ENCODE measurements around the gene NFASC. TPM values are rescaled to one million over a fixed set of nuclear protein-coding genes. Genes with fewer than 3 reads are reported as not detected.

NFASC gene
- polyA plus RNA-seq, 3 donors: 17.2 to 22.5 (median 18.6) TPM

- no peak for DNase-seq (ENCODE audit: extremely low read depth in 1 of 11, low read depth in 9 of 11, low spot score in 4 of 11)
Measured at GRCh38 chr1:204917802-204918201, 47.1 kb downstream of the NFASC start.

GRCh38 chr1:204920511-204920910, 49.8 kb downstream of the NFASC start:
- DNase-seq (ENCODE audit: extremely low read depth in 1 of 11, low read depth in 9 of 11, low spot score in 4 of 11): no peak

- DNase-seq (ENCODE audit: extremely low read depth in 1 of 11, low read depth in 9 of 11, low spot score in 4 of 11): no peak
Measured at GRCh38 chr1:204920967-204921366, 50.3 kb downstream of the NFASC start.

DNA sequence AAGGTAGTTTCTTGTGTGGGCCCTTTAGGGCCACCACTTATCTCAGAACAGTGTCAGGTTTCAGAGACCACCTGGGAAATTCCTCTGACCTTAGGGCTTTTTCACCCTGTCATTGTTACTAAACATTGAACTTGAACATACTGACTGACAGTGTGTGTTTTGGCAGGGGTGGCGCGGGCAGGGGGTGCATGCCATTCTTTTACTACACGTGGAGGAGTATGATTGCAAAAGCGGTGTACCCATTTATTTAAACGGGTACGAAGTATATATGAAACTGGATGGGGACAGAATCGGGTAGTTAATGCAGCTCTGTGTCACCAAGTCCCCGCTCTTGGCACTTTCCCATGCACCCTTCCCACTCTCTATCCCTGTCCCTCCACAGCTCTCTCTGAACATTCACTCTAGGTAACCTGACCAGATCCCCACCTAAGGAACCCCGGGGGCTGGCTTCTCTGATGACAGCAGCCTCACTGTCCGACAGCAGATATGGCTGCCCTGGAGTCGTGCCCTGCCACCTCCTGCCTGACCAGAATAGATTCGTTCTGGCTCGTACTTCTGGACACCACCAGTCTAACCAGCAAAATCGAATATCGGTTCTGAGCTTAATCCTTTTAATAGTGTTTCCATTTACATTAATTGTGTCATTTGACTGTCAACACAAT, 51.3 kb downstream of the NFASC start:
- DNase-seq (ENCODE audit: extremely low read depth in 1 of 11, low read depth in 9 of 11, low spot score in 4 of 11): no peak

DNA sequence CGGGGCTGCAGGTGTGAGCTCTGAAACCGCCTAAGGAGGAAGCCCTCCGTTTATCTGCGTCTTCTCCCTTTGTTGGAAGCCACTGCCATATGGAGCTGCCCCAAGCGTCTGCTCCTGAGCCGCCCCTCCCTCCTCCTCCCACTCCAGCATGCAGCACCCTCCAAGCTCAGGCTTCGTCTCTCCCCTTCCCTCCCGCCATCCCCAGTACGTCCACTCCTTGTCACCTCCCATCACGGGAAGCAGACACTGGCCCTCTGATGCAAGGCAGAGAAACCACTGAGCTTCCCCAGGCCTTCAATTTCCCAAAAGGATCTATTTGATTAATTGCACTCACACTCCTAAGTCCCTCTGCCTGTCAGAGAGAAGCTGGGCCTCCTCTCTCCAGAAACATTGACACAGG, 52.5 kb downstream of the NFASC start:
- no peak for DNase-seq (ENCODE audit: extremely low read depth in 1 of 11, low read depth in 9 of 11, low spot score in 4 of 11)

DNA sequence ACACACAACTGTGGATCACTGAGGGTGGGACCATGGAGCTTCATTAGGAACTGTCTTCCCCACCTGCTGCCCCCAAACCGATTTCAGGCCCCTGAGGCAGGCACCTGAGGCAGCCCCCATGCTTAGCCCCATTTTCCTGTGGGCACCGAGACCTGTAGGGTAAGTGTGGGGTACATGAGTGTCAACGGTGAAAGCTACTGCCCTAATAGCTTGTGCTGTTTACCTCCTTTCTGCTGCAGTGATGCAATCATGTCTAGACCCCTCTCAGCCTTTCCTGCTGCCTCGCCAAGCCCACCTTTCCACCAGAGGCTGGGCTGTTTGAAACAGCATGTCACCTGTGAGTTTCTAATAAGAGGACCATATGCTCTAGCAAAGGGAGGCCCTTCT, 53.0 kb downstream of the NFASC start:
- no peak for DNase-seq (ENCODE audit: extremely low read depth in 1 of 11, low read depth in 9 of 11, low spot score in 4 of 11)

DNA sequence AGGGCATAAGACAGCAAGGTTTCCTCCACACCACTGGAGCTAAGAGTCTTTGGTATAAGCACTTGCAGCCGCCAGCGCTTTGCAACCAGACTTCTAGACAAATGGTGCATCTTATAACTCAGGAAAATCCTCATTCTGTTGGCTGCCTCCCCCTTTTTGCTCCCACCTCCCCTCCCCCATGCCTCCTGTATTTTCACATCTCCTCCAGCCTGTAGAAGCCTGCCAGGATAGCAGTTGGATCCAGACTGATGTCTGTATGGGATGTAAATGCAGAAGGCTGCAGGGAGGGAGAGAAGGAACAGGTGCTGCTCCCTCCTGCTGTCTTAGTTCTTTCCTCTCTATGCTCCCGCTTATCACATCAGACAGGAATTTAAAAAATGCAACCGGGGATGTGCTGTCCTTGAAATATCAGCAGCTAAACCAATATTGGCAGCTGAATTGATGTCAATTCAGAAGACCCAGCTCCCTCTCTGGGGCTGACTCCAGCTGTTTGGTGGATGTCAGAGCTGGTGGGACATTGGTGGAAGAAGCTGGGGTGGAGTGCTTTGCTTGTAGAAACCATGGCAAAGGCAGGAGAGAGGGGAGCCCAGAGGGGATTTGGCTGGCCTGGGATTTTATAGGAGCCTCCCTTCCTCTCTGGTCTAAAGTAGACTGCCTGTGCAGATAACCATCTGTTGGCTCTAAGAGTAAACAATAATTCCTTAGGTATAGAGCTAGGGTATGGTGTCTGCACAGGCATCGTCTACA, 53.5 kb downstream of the NFASC start:
- peak in 2 of 11 donors; percentile 13 to 18 for DNase-seq (ENCODE audit: extremely low read depth in 1 of 11, low read depth in 9 of 11, low spot score in 4 of 11)

DNA sequence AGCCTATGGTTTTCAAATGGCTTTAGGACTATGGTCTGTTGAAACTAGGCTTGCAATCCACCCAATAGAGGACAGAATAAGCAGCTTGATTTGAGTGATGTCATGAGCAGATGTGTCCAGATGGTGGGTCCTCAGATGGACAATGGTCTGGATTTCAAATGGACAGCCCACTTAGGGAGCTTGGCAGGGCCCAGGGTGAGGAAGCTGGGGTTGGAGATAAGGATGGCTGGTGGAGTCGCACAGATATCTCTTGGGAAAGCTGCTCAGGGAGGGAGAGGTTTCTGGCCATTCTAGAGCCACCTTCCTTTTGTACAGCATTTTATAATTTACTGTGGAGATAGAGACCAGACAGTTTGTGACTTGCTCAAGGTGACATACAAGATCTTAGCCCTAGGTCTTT, 55.0 kb downstream of the NFASC start:
- DNase-seq (ENCODE audit: extremely low read depth in 1 of 11, low read depth in 9 of 11, low spot score in 4 of 11): no peak

DNA sequence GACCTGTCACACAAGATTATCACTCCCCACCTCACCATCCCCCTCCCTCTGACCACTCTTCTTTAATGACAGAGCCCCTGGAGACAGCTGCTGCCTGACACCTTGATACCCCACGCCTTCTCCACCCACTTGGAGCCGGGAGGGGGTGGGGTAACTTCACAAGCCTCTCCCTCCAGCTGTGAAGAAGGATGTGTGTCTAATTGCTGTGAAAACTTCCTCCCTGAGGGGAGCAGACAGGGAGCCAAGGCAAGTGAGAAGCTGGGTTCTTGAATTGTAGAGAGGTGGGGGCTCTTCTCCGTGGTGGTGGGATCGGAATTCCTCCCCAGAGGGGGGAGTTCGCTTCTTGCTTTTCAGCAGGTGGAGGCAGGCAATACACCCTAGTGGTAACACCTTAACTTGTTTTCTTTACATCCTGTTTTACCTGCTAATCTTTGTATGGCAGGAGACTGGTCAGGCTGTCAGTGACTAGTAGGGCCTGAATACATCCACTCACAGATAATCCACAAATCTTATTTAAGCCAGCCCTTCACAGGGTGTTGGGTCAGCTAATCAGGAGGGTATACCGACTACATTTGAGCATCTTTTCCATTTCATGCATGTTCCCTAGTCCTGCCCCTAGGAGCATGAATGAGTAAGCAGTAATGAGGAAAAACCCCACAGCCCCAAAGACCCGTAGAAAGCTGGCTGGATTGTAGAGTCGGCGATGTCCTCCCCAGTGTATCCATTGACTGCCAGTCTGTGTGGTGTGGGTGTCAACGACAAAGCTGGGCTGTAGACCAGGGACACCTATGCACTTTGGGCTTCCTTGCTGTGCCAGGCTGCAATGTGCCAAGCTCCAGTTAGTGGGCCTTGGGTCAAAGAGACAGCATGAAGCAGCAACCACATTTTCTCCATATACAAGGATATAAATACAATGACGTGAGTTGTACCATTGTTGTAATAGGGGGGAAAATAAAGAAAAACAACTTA, 57.3 kb downstream of the NFASC start:
- DNase-seq (ENCODE audit: extremely low read depth in 1 of 11, low read depth in 9 of 11, low spot score in 4 of 11): no peak

GRCh38 chr1:204928671-204929486, 58.2 kb downstream of the NFASC start:
- DNase-seq (ENCODE audit: extremely low read depth in 1 of 11, low read depth in 9 of 11, low spot score in 4 of 11): peak in 8 of 11 donors; percentile 13 to 56 (median 23)

GRCh38 chr1:204929487-204930154, 59.0 kb downstream of the NFASC start:
- no peak for DNase-seq (ENCODE audit: extremely low read depth in 1 of 11, low read depth in 9 of 11, low spot score in 4 of 11)

- DNase-seq (ENCODE audit: extremely low read depth in 1 of 11, low read depth in 9 of 11, low spot score in 4 of 11): no peak
Measured at GRCh38 chr1:204930155-204930523, 59.5 kb downstream of the NFASC start.

DNA sequence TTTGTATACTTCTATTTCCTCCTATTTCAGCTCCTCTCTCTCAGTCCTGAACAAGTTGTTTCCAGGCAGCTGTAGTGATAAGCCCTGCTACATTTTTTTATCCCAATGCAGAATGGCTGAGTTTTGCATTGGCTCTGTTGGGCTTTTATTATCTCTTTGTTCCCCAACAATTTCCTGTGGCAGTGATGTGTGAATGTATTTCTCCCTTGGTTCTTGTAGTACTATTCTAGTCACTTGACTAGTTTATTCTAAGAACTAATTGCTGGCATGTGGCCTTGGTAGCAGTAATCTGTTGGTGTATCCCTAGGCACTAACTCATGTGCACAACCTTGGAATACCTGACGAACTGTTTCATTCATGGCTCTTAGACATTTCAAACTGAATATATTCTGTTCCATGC, 60.7 kb downstream of the NFASC start:
- DNase-seq (ENCODE audit: extremely low read depth in 1 of 11, low read depth in 9 of 11, low spot score in 4 of 11): no peak

DNA sequence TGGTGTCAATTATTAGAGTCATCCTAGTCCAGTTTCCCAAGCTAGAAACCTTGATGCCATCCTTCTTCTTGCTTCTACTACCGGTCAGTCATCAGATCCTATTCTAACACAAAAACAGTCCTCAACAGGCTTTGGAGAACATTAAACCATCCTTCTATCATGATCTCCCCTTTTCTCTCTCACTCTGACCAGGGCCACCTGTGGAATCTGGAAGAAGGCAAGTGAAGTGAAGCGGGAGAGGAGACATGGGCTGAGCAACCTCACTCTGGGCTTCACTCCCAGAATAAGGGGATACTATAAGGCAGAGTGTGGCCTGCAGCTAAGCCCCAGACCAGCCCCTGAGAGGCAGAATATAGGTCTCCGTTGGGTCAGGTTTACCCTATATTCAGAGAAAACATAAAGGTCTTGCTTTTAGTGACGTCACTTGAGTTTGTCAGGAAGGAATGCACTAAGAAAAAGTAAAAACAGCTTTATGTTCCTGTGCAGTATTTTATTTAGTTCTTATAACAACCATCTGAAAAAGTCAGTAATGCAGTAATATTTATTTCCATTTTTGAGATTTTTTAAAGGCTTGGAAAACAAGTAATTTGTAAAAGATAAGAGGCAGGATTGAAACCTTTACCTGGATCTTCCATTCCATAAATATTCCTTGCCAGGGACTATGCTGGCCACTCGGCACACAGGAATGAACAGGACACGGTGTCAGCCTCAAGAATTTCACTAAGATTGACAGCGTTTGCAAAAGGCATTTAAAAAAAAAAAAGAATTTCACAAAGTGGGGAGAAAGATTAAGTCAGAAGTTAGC, 61.3 kb downstream of the NFASC start:
- no peak for DNase-seq (ENCODE audit: extremely low read depth in 1 of 11, low read depth in 9 of 11, low spot score in 4 of 11)

DNA sequence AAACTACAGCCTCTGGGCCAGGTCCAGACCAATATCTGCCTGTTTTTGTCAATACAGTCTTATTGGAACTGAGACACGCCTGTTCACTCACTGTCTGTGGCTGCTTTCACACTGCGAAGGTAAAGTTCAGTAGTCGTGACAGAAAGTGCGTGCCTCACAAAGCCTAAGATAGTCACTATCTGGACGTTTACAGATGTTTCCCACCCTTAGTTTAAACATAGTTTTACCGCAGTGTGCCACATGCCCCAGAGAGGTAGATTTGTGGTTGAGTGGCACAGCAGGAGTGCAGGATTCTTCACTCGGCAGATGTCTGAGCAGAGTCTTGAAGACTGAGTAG, 61.9 kb downstream of the NFASC start:
- DNase-seq (ENCODE audit: extremely low read depth in 1 of 11, low read depth in 9 of 11, low spot score in 4 of 11): no peak

- no peak for DNase-seq (ENCODE audit: extremely low read depth in 1 of 11, low read depth in 9 of 11, low spot score in 4 of 11)
Measured at GRCh38 chr1:204935155-204935554, 64.5 kb downstream of the NFASC start.

DNA sequence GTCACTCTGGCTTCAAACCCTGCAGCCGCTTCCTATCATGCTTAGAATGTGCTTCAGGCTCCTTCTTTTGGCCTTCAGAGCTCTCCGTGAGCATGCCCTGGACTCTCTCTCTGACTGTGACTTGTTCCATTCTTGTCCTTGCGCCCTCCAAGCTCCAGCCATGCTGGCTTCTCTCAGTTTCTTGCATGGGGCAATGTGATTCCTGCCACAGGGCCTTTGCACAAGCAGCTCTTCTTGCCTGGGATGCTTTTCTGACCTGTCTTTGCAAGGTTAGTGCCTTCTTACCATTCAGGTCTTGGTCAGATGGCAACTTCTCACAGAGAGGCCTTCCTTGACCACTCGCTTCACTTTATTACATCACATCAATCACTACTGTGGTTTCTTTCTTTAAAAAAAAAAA, 66.1 kb downstream of the NFASC start:
- DNase-seq (ENCODE audit: extremely low read depth in 1 of 11, low read depth in 9 of 11, low spot score in 4 of 11): no peak

DNA sequence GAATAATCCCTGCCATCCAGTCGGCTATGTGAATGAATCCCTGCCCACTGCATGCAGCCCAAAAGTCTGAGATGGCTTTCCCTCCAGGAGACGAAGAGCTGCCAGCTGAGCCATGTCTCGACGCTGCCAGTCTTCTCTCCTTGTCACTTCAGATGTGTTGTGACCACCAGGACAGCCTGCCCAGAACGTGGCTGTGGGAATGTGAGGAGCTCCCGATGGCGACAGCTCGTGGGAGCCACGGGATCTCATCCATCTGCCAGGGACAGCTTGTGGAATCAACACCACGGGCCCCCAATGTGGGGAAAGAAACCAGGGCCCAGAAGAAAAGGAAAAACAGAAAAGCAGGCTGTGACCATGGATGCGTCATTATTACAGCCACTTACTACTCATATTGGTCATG, 67.2 kb downstream of the NFASC start:
- no peak for DNase-seq (ENCODE audit: extremely low read depth in 1 of 11, low read depth in 9 of 11, low spot score in 4 of 11)
